Measurements from ENCODE around the gene RCOR2.
"Not testable (repeated sequence)": the region's sequence is repeated elsewhere in the genome, so short reads cannot be mapped to it uniquely, and the experiment has no call there.

The RCOR2 gene

DNA sequence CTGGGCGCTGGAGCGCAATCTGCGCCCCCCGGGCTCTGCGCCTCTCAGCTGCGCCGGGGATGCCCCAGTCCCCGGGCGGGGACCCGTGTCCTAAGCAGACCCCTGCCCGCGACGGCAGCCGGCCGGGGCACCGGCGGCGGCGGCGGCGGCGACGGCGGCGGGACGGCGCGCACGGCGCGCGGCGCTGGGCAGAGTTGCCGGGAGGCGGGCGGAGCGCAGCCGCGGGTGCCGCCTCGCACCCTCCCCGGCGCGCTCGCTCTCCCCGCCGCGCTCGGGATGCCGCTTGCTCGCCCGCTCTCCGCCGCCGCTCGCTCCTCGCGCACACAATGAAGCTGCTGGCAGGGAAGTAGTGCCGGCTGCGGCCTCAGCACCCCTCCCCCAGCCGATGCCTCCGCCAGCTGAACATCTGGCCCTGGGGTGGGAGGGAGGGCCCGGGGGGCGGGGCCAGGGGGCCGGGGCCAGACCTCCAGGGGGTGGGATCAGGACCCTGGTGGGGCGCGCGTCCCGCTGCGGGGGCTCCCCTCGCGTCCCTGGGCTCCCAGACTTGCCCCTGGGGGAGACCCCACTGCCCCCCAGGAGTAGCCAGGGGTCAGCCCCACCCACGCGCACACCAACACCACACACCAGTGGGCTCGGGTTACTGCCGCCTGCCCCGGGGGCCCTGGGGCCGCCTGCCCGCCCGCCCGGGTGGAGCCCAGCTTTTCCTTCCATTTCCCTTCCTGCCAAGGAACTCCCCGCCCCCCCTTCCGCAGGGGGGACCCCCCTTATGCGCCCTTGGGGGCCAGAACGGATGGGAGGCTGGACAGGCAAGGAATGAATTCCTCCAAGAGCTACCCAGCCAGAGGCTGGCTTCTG lies at the start of gene RCOR2:
RCOR2 (minus strand) TSS at position 328 of the 855 bp plus-strand sequence. CDS start 708 bp downstream, outside the sequence.
- peak; percentile 94 for DNase-seq (ENCODE audit: low spot score)

DNA sequence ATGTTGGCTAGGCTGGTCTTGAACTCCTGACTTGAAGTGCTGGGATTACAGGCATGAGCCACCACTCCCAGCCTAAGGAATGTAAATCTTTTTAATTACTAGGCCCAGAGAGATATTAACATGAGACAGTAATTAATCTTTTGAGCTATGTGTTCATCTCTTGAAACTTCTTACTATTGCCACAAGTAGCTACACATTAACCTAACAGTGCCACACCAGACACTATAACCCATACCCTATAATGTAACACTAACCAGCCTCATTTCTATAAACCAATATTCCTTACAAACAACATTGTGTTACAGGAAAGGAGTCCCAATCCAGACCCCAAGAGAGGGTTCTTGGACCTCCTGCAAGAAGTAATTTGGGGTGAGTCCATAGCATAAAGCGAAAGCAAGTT lies 49.5 kb upstream of the RCOR2 start:
- DNase-seq (ENCODE audit: low spot score): no peak

DNA sequence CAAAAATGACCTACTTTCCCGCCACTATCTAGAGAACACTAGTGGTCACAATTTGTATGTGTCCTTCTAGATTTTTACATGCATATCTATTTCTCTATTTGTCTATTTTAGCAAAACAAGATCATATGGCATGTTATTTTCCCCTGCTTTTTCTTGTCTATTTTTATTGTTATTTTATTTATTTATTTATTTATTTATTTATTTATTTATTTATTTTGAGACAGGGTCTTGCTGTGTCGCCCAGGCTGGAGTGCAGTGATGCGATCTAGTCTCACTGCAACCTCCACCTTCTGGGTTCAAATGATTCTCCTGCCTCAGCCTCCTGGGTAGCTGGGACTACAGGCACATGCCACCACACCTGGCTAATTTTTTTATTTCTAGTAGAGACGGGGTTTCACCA lies 46.9 kb upstream of the RCOR2 start:
- not testable (repeated sequence) for DNase-seq (ENCODE audit: low spot score)

DNA sequence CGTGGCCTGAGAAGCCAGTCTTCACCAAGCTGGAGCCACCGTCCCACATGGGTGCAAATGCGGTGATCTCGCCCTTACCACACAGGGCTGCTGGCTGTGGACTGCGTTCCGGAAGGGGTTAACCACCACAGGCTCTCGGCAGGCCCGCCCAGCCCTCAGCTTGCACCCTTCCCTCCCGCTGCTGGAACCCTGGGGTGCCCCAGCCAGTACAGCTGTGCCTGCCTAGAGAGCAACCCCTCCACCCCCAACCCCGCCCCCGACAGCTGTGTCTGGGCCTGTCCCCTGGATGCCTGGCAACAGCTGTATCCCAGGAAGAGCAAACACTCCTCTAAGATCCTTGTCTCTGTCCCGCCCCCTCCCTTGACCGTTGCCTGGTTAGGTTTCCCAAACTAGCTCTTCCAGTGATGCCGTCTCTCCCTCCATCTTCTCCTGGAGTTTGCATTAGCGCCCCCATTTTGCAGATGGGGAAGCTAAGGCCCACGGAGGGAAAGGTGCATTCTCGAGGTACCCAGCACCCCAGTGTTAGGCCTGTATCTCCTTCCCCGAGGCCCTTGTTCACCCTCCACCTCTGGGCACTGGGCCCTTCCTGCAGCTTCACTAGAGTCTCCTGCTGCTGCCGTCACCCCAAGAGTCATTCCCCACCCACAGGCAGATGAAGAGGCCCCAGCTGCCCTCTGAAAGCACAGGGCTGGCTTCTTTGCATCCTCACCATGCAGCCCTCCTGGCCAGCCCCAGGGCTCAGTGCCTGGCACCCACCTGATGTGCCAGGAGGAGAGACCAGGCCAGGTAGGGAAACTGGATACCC lies 44.8 kb upstream of the RCOR2 start:
- no peak for DNase-seq (ENCODE audit: low spot score)

DNA sequence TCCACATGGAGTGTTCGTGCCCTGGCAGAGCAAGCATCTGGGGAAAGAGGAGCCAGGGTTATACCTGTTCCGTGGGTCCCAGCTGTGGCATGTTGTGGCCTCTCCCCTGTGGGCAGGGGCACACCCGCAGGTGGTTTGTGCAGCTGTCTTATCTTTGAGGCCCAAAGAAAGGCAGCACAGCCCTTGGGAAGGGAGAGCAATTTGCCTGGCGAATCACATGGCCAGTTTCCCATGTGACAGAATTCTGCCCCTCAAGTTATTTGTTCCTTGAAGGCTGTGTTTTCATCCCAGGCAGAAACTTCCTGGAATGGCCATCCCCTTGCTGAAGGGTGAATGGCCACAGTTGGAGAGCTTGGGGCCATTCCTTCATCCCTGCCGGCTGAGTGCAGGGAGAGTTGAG lies 41.0 kb upstream of the RCOR2 start:
- no peak for DNase-seq (ENCODE audit: low spot score)

DNA sequence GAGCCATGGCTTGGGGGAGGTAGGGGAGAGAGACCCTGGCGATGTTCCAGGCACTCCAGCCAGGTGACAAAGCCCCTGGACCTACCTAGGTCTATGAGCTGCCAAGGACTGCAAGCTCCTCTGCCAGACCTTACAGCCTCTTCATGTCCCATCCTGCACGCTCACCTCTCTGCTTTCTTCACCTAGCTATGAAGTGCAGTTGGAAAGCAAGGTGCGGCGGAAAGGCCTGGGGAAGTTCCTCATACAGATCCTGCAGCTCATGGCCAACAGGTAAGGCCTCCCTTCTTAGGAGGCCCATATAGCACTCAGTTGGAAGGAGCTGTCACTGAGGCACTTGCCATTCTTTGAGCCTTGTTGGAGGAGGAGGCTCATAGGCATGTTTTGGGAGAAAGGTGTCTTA lies 35.6 kb upstream of the RCOR2 start:
- DNase-seq (ENCODE audit: low spot score): no peak

DNA sequence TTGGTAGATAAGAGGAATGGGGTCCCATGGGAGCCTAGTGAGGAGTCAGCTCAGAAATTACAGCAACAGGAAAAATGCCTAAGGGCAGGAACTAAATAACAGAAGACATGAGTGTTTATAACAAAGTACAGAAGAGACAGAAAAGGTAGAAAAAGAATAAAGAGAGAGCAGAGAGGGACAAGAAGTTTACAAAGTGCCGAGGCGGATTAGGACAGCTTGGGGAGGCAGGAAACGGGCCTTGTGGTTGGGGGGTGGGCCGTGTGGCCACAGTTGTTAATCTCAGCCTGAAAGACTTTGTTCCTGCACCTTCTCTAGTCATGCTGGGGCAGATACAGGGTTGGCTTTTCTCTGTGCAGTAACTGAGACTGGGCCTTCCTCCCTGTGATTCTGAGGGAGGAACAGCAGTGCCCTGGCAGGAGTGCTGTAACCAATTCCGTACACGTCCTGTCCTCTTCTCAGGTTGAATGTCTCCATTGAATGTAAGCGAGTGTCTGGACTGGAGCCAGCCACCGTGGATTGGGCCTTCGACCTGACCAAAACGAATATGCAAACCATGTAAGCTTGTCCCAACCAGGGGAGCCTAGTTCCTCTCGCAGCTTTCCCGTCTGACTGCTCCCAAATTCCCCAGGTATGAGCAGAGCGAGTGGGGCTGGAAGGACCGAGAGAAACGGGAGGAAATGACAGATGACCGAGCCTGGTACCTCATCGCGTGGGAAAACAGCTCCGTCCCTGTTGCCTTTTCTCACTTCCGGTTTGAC lies 35.0 kb upstream of the RCOR2 start:
- no peak for DNase-seq (ENCODE audit: low spot score)

DNA sequence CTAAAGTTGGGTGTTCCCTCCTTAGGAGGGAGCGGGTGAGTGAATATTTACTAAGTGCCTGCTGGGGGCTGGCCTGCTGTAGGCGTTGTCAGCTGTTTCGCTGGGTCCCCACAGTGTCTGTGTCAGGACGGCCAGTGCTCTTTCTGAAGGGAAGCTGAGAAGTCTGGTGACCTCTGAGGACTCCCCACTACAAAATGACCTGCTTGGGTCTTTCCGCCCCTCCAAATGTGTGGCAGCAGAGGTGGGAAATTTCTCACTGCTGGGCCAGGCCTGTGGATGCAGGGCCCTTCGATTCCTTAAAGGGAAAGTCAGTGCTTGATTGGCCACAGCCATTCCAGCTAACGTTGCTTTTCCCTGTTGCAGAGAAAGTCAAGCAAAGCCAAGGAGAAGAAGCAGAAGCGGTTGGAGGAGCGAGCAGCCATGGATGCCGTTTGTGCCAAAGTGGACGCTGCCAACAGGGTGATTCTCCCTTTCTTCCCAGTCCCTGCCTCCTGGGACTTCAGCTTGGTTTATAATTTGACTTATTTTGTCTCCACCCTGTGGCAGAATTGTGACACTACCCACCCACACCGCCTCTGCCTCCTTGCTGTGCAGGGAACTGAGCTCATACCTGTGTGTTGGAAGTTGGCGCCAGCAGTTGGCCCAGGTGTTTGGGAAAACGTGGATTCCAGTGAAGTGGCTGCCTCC lies 28.7 kb upstream of the RCOR2 start:
- peak; percentile 62 for DNase-seq (ENCODE audit: low spot score)

DNA sequence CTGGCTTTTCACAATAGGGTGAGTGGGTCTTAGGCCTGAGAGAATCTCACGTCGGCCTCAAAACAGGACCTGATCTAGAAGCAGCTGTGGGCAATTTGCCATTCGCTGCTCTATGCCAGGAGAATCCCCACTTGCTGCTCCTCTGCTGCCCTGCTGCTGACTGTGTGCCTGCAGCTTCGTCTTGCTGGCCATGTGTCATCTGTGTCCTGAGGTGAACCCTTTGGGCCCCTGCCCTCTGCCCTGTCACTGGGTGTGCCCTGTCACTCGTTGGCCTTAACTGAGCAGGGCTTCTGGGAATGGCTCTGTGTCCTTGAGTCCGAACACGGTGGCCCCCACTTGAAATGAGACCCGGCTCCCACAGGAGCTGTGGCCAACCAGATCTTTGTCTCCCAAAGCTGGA lies 28.0 kb upstream of the RCOR2 start:
- DNase-seq (ENCODE audit: low spot score): no peak

DNA sequence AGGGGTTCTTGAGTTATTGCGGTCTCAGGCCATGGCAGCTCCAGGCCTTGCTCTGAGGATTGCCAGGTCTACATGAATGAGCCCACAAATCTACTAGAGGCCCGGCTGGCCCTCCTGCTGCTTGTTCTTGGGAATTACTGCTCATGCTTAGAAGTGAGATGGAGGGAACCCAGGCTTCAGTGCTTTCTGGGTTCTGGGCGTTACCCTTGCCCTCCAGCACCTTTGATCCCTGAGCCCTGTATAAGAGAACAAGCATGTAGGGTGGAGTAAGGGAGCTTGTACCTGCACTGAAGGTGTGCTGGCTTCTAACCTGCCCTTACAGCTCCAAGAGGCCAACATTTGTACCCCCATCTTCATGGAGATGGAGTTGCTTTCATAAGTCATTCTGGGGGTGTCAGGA lies 25.8 kb upstream of the RCOR2 start:
- no peak for DNase-seq (ENCODE audit: low spot score)

DNA sequence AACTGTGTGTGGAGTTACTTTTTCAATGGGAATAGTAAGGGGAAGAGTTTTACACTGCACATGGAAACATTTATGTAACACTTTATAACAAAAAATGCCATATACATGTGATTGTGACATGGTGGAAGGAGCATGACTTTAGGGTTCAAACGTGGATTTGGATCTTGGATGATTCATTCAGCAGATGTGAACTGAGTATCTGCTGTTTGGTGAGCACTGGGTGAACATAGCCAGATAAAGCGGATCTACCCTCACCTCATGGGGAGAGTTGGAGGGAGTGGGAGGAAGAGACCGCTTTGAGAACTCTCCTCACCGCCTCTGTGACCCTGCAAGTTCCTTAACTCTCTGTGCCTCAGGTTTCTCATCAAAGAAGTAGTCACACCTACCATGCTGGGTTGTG lies 24.9 kb upstream of the RCOR2 start:
- DNase-seq (ENCODE audit: low spot score): no peak

DNA sequence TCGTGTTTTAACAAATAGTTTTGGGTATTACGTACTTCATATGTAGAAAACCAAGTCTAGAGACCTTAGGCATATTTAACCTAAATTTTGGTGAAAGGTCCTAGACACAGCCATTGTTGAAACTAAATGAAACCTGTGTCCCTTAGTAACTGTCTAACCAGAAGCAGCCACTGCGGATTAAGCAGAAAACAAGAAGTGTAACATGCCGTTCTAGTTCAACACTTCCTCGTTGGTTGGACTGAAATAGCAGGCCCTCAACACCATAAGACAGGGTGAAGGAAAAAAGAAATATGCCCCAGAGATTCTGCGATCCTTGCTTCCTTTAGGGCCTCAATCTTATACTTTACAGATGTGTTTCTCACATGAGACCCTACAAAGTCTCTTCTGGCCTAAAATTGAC lies 23.8 kb upstream of the RCOR2 start:
- DNase-seq (ENCODE audit: low spot score): no peak

DNA sequence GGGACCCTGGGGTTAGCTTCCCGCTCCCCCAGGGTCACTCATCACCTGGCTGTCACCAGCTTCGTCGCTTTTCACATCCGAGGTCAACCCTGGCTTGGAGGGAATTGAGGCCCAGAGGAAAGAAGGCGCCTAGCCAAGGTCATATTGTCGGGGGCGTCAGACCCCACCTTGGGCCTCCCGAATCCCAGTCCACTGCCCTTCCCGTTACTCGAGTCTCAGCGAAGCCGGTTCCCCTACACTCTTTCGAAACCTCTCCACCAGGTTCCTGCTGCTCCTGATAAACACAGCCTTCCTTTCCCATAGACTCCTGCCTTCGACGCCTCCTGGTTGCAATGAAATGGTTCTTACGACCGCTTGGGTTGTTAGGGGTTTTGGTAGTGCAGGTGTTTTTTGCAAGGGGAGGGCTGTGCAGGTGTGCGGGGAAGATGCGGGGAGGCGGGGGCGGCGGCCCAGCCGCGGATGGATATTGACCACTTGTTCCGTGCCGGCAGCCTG lies 22.5 kb upstream of the RCOR2 start:
- DNase-seq (ENCODE audit: low spot score): no peak

DNA sequence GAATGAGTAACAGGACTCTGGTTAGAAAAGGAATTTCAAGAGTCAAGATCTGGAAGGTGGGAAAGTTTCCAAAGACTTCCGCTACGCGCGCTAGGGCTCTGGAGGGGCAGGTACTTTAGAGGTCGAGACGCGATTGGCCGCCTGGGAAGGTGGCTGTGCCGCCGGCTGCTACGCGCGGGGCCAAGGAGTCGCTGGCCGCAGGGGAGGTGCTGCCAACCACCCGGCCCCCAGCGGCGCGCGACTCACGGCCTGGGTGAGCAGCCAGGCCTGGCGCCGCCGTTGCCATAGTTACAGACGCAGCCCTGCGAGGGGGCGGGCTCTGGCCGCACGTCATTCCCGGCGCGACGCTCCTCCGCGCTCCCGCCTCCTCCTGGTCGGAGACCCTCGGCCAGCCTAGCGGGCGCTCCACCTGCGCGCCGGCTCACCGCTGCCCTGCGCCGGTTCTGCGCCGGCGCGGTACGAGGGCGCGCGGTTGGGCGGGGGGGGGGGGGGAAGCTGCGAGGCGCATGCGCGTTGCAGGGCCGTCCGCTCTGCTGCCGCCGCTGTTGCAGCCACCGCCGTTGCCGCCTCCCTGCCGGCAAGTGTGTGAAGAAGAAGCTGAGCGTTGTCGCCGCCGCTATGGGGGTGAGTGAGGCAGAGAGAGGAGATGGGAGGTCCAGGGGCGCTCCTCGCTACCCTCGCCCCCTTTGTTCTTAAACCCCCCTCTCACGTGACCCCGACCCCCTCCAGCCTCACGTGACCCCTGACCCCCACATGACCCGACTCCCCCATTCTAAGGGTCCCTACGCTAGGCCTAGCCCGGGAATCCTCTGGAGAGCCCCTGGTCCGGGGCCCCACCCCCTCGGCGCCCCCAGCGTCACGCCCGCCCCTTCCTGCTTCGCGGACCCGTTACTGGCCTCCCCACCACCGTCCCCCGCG lies 21.8 kb upstream of the RCOR2 start, which contains the start of gene NAA40:
NAA40 (plus strand) TSS at position 524 of the 918 bp plus-strand sequence; CDS start at position 619, 95 bp downstream.
- peak; percentile 82 for DNase-seq (ENCODE audit: low spot score)

DNA sequence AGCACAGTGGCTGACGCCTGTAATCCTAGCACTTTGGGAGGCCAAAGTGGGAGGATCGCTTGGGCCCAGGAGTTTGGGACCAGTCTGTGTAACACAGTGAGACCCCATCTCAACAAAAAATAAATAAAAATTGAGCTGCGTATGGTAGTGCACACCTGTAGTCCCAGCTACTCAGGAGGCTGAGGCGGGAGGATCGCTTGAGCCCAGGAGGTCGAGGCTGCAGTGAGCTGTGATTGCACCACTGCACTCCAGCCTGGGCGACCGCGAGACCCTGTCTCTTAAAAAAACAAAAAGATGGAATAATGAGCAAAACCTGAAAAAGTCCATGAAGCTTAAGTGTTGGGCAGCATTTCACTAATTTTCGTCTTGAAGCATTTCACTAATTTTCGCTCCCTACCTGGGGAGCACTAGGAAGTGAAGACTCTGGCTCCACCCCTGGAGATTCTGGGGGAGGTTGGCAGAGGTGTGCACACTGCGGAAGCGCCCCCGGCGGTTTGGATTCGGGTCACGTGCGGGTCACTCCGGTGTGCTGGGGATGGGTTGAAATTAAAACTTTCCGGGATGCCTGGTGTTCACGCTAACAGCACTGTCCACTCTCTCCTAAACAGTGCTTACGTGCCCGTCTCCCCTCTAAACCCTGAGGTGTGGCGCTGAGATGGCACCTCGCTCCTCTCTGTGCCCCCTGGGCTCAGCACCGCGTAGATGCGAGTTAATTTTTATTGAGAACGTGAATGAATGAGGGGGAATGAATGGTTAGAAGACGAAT lies 20.9 kb upstream of the RCOR2 start:
- DNase-seq (ENCODE audit: low spot score): no peak

DNA sequence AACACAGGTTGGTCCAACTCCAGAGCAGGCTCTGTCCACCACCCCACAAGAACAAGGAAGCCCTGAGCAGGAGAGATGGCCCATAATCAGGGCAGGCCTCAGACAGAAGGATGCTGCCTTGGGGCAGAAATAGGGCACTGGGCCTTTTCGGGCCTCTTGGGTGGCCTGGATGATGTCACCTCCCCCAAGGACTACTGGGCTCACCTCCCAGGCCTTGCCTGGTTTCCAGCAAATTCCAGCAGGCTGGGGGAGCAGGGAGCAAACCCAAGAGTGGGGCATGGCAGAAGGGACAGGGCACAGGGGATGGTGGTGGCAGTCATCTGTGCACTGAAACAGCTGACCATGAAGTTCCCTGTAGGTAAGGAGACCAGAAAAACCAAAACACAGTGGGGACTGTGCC lies 16.5 kb upstream of the RCOR2 start:
- DNase-seq (ENCODE audit: low spot score): no peak

DNA sequence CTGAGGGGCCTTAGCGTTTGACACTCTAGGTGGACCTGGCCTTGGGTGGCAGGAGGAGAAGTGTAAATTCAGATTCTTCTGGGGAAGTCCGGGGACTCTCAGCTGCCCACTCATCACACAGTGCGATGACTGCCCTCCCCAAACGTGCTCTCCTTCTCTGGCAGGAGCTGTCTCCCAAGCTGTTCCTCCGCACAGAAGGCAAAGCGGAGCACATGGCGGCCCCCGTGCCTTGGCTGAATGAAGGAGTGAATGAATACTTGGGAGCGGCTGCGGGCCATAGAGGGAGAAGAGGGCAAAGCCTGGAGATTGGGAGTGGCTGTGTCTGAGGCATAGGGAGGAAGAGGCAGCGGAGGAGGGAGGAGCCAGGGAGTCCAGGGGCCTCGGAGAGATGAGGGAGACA lies 14.9 kb upstream of the RCOR2 start:
- DNase-seq (ENCODE audit: low spot score): no peak

DNA sequence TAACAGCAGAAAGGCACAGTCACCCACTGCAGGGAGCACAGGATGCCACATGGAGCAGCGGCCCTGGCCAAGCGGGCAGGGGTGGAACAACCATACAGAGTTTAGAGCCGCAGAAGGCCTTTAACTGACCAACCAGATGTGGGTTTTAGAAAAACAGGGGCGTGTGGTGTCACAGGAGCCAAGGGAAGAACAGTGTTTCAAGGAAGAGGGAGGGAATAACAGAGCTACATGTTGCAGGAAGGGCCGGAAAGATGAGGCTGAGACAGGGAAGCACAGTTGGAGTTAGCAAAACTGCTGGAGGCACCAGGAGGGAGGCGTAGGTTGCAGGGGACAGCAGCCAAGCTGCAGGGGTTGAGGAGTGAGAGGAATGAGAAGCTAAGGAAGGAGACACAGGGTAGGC lies 14.1 kb upstream of the RCOR2 start:
- DNase-seq (ENCODE audit: low spot score): no peak

DNA sequence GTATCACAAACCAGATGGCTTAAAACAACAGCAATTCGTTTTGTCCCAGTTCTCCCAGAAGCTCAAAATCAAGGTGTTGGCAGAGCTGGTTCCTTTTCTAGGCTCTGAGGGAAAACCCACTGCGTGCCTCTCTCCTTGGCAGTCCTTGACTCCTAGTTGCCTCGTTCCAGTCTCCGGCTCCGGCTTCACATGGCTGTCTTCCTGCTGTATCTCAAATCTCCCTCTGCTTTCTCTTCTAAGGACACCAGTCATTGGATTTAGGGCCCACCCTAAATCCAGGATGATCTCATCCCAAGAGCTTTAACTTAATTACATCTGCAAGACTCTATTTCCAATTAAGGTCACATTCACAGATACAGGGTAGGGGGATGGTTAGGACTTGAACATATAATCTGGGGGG lies 12.7 kb upstream of the RCOR2 start:
- no peak for DNase-seq (ENCODE audit: low spot score)

DNA sequence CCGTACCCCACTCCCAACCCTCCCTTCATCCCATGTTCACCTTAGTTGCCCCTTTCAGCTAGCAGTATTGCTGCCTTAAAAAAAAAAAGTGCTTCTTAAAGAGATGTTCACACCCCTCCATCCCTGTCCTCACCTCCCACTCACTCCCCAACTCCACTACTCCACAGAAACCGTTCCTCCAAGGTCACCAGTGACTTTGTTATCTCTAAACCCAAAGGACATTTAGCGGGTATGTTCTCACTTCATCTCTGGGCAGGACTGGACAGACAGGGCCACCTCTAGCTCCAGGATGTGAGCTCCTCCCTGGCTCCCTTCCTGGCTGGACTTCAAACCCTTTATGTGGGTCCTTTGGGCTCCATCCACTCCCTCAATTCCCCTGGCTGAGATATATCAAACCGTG lies 6.4 kb upstream of the RCOR2 start:
- DNase-seq (ENCODE audit: low spot score): no peak
